Hepatocyte (in vitro differentiated cells): Measurements from ENCODE around the gene MACF1. TPM values are rescaled to one million over a fixed set of nuclear protein-coding genes. Genes with fewer than 3 reads are reported as not detected.

Experiments
- DNase-seq: peaks from one replicate; pipeline ENCODE4 v3.0.0-alpha.2; 2016; ENCODE audit warnings: low spot score
- H2AFZ ChIP-seq: fragments of 200-600 bp; sonication (generic); 2 replicates; pipeline ENCODE4 v1.6.0; 2016; ENCODE audit warnings: antibody characterized with exemption, mild to moderate bottlenecking
- H3K27ac ChIP-seq: fragments of 200-600 bp; sonication (generic); 2 replicates; pipeline ENCODE4 v1.5.1; 2016; ENCODE audit warnings: mild to moderate bottlenecking
- H3K27me3 ChIP-seq: fragments of 200-600 bp; sonication (generic); 2 replicates; pipeline ENCODE4 v1.6.1; 2016
- H3K36me3 ChIP-seq: fragments of 200-600 bp; sonication (generic); replicated peaks from 2 replicates; pipeline ENCODE4 v1.5.1; 2016; ENCODE audit warnings: low read depth; ENCODE audit not compliant: insufficient read depth
- H3K4me1 ChIP-seq: fragments of 200-600 bp; sonication (generic); 2 replicates; pipeline ENCODE4 v1.5.1; 2016; ENCODE audit warnings: mild to moderate bottlenecking, moderate library complexity; ENCODE audit not compliant: insufficient read depth
- H3K4me2 ChIP-seq: fragments of 200-600 bp; sonication (generic); 2 replicates; pipeline ENCODE4 v1.6.0; 2016
- H3K4me3 ChIP-seq: fragments of 200-600 bp; sonication (generic); 2 replicates; pipeline ENCODE4 v1.5.1; 2016; ENCODE audit warnings: mild to moderate bottlenecking
- H3K79me2 ChIP-seq: fragments of 200-600 bp; sonication (generic); 2 replicates; pipeline ENCODE4 v1.6.0; 2017; ENCODE audit warnings: mild to moderate bottlenecking
- H3K9me2 ChIP-seq: fragments of 200-600 bp; sonication (generic); replicated peaks from 2 replicates; pipeline ENCODE4 v1.6.0; 2017; ENCODE audit warnings: mild to moderate bottlenecking; ENCODE audit not compliant: insufficient read depth
- H3K9me3 ChIP-seq: fragments of 200-600 bp; sonication (generic); 2 replicates; pipeline ENCODE4 v1.5.1; 2016; ENCODE audit warnings: low read depth, mild to moderate bottlenecking
- H4K20me1 ChIP-seq: fragments of 200-600 bp; sonication (generic); 2 replicates; pipeline ENCODE4 v1.6.0; 2016; ENCODE audit warnings: mild to moderate bottlenecking; ENCODE audit not compliant: insufficient read depth, poor library complexity, severe bottlenecking
- CTCF ChIP-seq: fragments of 200-600 bp; sonication (generic); IDR thresholded peaks from 2 replicates; pipeline ENCODE4 v1.5.1; 2016; ENCODE audit warnings: antibody characterized with exemption, mild to moderate bottlenecking; ENCODE audit not compliant: poor library complexity
- EZH2 ChIP-seq: fragments of 200-600 bp; sonication (generic); IDR thresholded peaks from 2 replicates; pipeline ENCODE4 v1.6.1; 2016; ENCODE audit warnings: antibody characterized with exemption, mild to moderate bottlenecking, borderline replicate concordance
- EZH2phosphoT487 ChIP-seq: fragments of 200-600 bp; sonication (generic); IDR thresholded peaks from one replicate; pipeline ENCODE4 v1.6.1; 2018; ENCODE audit warnings: antibody characterized with exemption, mild to moderate bottlenecking, low read depth, moderate library complexity; ENCODE audit not compliant: unreplicated experiment, severe bottlenecking
- WGBS: methylation state at CpG from one replicate; pipeline ENCODE4 v1.1.6; 2016; ENCODE audit warnings: low lambda C conversion rate; ENCODE audit errors: missing lambda C conversion rate; 5-methylcytosine and 5-hydroxymethylcytosine counted together
- polyA plus RNA-seq: library from polyadenylated mRNA; unstranded; fragments of >200 nt; fragmentation: Nextera tagmentation; extraction: Ambion mirVana; gene quantifications from 2 replicates; pipeline ENCODE4 v1.2.1, GENCODE V29; 2016
- total RNA-seq: library from RNA; depleted of rRNA; stranded (reverse); fragments of >200 nt; gene quantifications from 2 replicates; pipeline ENCODE4 v1.2.3, GENCODE V29; 2014

MACF1 gene
- total and polyA plus RNA-seq, 2 experiments from 2014 or later, result 47.1 to 136 TPM

DNA sequence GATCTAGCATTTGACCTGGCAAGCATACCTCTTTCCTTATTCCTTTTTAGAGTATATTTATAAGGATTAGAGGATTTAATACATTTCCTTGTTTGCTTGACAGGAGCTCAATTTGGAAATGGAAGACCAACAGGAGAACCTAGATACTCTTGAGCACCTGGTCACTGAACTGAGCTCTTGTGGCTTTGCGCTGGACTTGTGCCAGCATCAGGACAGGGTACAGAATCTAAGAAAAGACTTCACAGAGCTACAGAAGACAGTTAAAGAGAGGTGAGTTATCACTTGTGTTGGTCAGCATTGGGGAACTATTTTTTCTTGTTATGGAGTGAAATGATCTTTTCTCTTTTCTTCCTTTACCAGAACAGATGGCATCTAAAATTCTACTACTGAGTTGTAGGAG, 163.6 kb downstream of the MACF1 start:
- WGBS, result 100% methylated on average over 1 of the region's 1 CpG
- H3K4me3 ChIP-seq, result no peak overlapping the region
- no peak for DNase-seq
- no peaks in the 10 kb centered on the region for H3K4me1 ChIP-seq
- no peaks in the 10 kb centered on the region for H3K79me2 ChIP-seq
- no peaks in the 10 kb centered on the region for H3K27me3 ChIP-seq
- no peaks in the 10 kb centered on the region for H3K9me2 ChIP-seq
- no peak overlapping the region for H3K27ac ChIP-seq
- no peaks in the 10 kb centered on the region for H3K9me3 ChIP-seq
- H4K20me1 ChIP-seq, result no peaks in the 10 kb centered on the region
- no peak for TF ChIP-seq EZH2
- TF ChIP-seq EZH2phosphoT487, result no peak
- TF ChIP-seq CTCF, result no peak
- no peak overlapping the region for H3K4me2 ChIP-seq
- no peaks in the 10 kb centered on the region for H3K36me3 ChIP-seq
- no peak overlapping the region for H2AFZ ChIP-seq

- H3K4me2 ChIP-seq, result no peak overlapping the region
- H3K79me2 ChIP-seq, result no peaks in the 10 kb centered on the region
- no peaks in the 10 kb centered on the region for H3K36me3 ChIP-seq
- no peak for DNase-seq
- H3K9me3 ChIP-seq, result no peaks in the 10 kb centered on the region
- no peak for TF ChIP-seq EZH2phosphoT487
- TF ChIP-seq CTCF, result no peak
- TF ChIP-seq EZH2, result no peak
- H3K27ac ChIP-seq, result no peak overlapping the region
- 96% methylated on average over 4 of the region's 4 CpGs for WGBS
- no peak overlapping the region for H3K4me3 ChIP-seq
- H3K4me1 ChIP-seq, result no peaks in the 10 kb centered on the region
- H4K20me1 ChIP-seq, result no peaks in the 10 kb centered on the region
- no peaks in the 10 kb centered on the region for H3K27me3 ChIP-seq
- no peaks in the 10 kb centered on the region for H3K9me2 ChIP-seq
- no peak overlapping the region for H2AFZ ChIP-seq
These were observed 165.1 kb downstream of the MACF1 start for GRCh38 chr1:39369565-39369964.

GRCh38 chr1:39370602-39371001, 166.1 kb downstream of the MACF1 start:
- H3K9me2 ChIP-seq, result no peaks in the 10 kb centered on the region
- TF ChIP-seq CTCF (no peak), EZH2phosphoT487 (no peak), EZH2 (no peak)
- H2AFZ ChIP-seq, result no peak overlapping the region
- DNase-seq, result no peak
- no peak overlapping the region for H3K4me3 ChIP-seq
- no peak overlapping the region for H3K4me2 ChIP-seq
- no peaks in the 10 kb centered on the region for H4K20me1 ChIP-seq
- H3K27me3 ChIP-seq, result no peaks in the 10 kb centered on the region
- no peaks in the 10 kb centered on the region for H3K9me3 ChIP-seq
- H3K79me2 ChIP-seq, result no peaks in the 10 kb centered on the region
- H3K36me3 ChIP-seq, result no peaks in the 10 kb centered on the region
- 91% methylated on average over 1 of the region's 1 CpG for WGBS
- H3K27ac ChIP-seq, result no peak overlapping the region
- H3K4me1 ChIP-seq, result no peaks in the 10 kb centered on the region

DNA sequence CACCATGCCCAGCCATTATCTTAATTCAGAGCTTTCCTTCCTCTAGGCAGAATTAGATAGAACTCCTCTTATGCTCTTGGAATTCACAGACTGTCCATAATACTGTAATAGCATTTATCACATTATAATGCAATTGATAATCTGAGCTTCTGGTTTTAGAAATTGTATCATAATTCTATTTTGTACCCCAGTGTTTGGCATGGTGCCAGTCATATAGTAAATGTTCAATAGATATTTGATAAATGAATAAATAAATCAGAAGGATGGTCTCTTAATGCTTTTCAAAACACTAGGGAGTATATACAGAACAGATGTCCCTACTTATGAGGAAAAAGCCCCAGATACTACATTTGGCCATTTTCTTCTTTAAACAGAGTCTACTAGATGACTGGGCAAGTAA, 167.6 kb downstream of the MACF1 start:
- H3K79me2 ChIP-seq, result no peaks in the 10 kb centered on the region

More for the DNA sequence above, 167.6 kb downstream of the MACF1 start:
- Histone ChIP-seq H3K4me3 (no peak overlapping the region), H3K4me2 (no peak overlapping the region), H3K9me3 (no peaks in the 10 kb centered on the region), H3K4me1 (no peaks in the 10 kb centered on the region), H3K9me2 (no peaks in the 10 kb centered on the region), H2AFZ (no peak overlapping the region), H3K36me3 (no peaks in the 10 kb centered on the region), H4K20me1 (no peaks in the 10 kb centered on the region), H3K27me3 (no peaks in the 10 kb centered on the region), H3K27ac (no peak overlapping the region)
- no peak for TF ChIP-seq CTCF
- no peak for TF ChIP-seq EZH2phosphoT487
- no peak for TF ChIP-seq EZH2
- DNase-seq, result no peak
